Skeletal muscle cell (primary cell): Measurements from ENCODE around the gene UFC1.

ENCODE experiments used
- DNase-seq: peaks from one replicate; pipeline ENCODE4 v3.0.0-alpha.2; 2010; ENCODE audit warnings: low read depth
- H3K4me3 ChIP-seq: 2 replicates; pipeline ENCODE4 v1.5.1; 2011; ENCODE audit warnings: low read depth, mild to moderate bottlenecking, control low read depth, low read length, moderate library complexity

The UFC1 gene

GRCh38 chr1:161200992-161201835, 47.4 kb downstream of the UFC1 start:
- H3K4me3 ChIP-seq, result peak overlapping the region; percentile 83
- peak; percentile 74 for DNase-seq

GRCh38 chr1:161201836-161202712, 48.3 kb downstream of the UFC1 start, which contains the start of gene NDUFS2:
NDUFS2 (plus strand) TSS chr1:161202367; CDS start chr1:161202386, 19 bp downstream.
- peak within 1 kb of the TSS; percentile 83 for H3K4me3 ChIP-seq
- DNase-seq, result peak; percentile 98

- no peak for DNase-seq
- H3K4me3 ChIP-seq, result no peak overlapping the region
These were observed 52.8 kb downstream of the UFC1 start for GRCh38 chr1:161206411-161207140.

GRCh38 chr1:161207173-161207572, 53.4 kb downstream of the UFC1 start:
- no peak overlapping the region for H3K4me3 ChIP-seq
- peak; percentile 81 for DNase-seq
